ENCODE measurements around the gene TNNI2.
"Not testable (repeated sequence)": the region's sequence is repeated elsewhere in the genome, so short reads cannot be mapped to it uniquely, and the experiment has no call there.

- not testable (repeated sequence) for TF ChIP-seq EZH2phosphoT487 (IDR thresholded peaks at IDR 0.05; ENCODE audit: borderline replicate concordance, low read depth, low read length); CTCF (conservative IDR thresholded peaks at IDR 0.05; ENCODE audit: low read length)
Measured at GRCh38 chr11:1803835-1804519, 34.8 kb upstream of the TNNI2 start.

Measured in OCI-LY7 (cell line).